ENCODE measurements around the gene SEMA6B. TPM values are rescaled to one million over a fixed set of nuclear protein-coding genes. Genes with fewer than 3 reads are reported as not detected.

The SEMA6B gene
- total RNA-seq, 2 donors from 2014 or later, result 28.9 to 67.8 TPM

DNA sequence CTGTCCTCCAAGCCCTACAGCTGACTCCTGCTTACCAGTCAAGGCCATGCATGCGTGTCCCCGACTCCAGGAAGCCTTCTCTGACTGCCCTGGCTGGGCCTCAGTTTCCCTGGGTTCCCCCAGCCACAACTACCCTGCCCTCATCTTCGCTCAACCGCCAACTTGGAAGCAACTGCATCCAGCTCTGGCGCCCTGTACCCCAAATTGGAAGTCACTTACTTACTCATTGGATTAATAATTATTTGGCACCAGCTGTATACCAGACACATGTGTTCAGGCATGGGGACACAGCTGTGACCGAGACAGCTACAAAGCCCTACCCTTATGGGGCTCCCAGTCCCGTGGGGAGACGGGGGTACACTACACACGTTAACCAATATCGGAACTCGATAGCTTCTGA is 10.9 kb upstream of the SEMA6B start:
- DNase-seq, result no peak
- no peaks in the 10 kb centered on the region for H3K9me3 Mint-ChIP-seq
- peak overlapping the region; percentile 40 for H3K27ac Mint-ChIP-seq
- H3K36me3 Mint-ChIP-seq (ENCODE audit: low read depth), result no peaks in the 10 kb centered on the region
- no peaks in the 10 kb centered on the region for H3K36me3 ChIP-seq (ENCODE audit: control insufficient read depth, insufficient read depth, low read length)
- H3K27me3 ChIP-seq (ENCODE audit: control insufficient read depth, insufficient read depth, low read length, poor library complexity, severe bottlenecking), result no peaks in the 10 kb centered on the region
- 93 to 94% methylated on average over 10 to 11 of the region's 11 CpGs for WGBS, 2 experiments (ENCODE audit: insufficient coverage in 1 of 2, insufficient read length in 1 of 2)
- H3K4me3 ChIP-seq (ENCODE audit: low read length), result no peak overlapping the region
- H3K9me3 ChIP-seq (ENCODE audit: control insufficient read depth, low read length), result no peaks in the 10 kb centered on the region
- H3K4me1 Mint-ChIP-seq, result peaks cover 8% of the 10 kb centered on the region
- no peak overlapping the region for H3K9ac ChIP-seq (ENCODE audit: extremely low read depth, low read length, poor library complexity, severe bottlenecking)
- H3K27me3 Mint-ChIP-seq (ENCODE audit: insufficient read depth), result peaks cover 3% of the 10 kb centered on the region
- TF ChIP-seq, protein P1, sequence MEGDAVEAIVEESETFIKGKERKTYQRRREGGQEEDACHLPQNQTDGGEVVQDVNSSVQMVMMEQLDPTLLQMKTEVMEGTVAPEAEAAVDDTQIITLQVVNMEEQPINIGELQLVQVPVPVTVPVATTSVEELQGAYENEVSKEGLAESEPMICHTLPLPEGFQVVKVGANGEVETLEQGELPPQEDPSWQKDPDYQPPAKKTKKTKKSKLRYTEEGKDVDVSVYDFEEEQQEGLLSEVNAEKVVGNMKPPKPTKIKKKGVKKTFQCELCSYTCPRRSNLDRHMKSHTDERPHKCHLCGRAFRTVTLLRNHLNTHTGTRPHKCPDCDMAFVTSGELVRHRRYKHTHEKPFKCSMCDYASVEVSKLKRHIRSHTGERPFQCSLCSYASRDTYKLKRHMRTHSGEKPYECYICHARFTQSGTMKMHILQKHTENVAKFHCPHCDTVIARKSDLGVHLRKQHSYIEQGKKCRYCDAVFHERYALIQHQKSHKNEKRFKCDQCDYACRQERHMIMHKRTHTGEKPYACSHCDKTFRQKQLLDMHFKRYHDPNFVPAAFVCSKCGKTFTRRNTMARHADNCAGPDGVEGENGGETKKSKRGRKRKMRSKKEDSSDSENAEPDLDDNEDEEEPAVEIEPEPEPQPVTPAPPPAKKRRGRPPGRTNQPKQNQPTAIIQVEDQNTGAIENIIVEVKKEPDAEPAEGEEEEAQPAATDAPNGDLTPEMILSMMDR (conservative IDR thresholded peaks at IDR 0.05), result no peak
- no peak overlapping the region for H3K4me3 Mint-ChIP-seq
- peaks cover 6% of the 10 kb centered on the region for H3K4me1 ChIP-seq (ENCODE audit: control insufficient read depth, insufficient read depth, low read length)
- H3K27ac ChIP-seq (ENCODE audit: low read depth, low read length), result no peak overlapping the region

DNA sequence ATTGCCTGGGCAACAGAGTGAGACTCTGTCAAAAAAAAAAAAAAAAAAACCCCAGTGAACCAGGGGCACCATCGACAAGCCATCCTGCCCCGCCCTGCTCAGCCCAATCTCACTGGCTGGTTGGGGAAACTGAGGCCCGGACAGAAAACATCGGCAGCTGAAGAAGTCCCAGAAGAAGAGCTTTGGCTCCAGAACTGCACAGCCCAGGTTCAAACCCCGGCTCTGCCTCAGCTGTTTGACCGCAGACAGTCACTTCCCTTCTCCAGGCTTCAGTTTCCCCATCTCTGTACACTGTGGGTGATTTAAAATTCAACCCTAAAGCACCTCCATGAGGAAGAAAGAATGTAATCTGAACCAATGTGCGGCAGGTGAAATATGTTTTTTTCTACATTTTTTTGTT is 9.4 kb upstream of the SEMA6B start:
- H3K27ac ChIP-seq (ENCODE audit: low read depth, low read length), result no peak overlapping the region
- Mint-ChIP-seq H3K27ac (no peak overlapping the region), H3K4me3 (no peak overlapping the region), H3K4me1 (peaks cover 3% of the 10 kb centered on the region), H3K36me3 (ENCODE audit: low read depth) (no peaks in the 10 kb centered on the region), H3K9me3 (no peaks in the 10 kb centered on the region), H3K27me3 (ENCODE audit: insufficient read depth) (peaks cover 3% of the 10 kb centered on the region)
- TF ChIP-seq, protein P1 (conservative IDR thresholded peaks at IDR 0.05), result no peak
- H3K4me3 ChIP-seq (ENCODE audit: low read length), result no peak overlapping the region
- no peaks in the 10 kb centered on the region for H3K4me1 ChIP-seq (ENCODE audit: control insufficient read depth, insufficient read depth, low read length)
- H3K36me3 ChIP-seq (ENCODE audit: control insufficient read depth, insufficient read depth, low read length), result no peaks in the 10 kb centered on the region
- H3K9me3 ChIP-seq (ENCODE audit: control insufficient read depth, low read length), result no peaks in the 10 kb centered on the region
- H3K27me3 ChIP-seq (ENCODE audit: control insufficient read depth, insufficient read depth, low read length, poor library complexity, severe bottlenecking), result no peaks in the 10 kb centered on the region
- 93 to 96% methylated on average over 4 to 7 of the region's 7 CpGs for WGBS, 2 experiments (ENCODE audit: insufficient coverage in 1 of 2, insufficient read length in 1 of 2)
- H3K9ac ChIP-seq (ENCODE audit: extremely low read depth, low read length, poor library complexity, severe bottlenecking), result no peak overlapping the region
- no peak for DNase-seq

DNA sequence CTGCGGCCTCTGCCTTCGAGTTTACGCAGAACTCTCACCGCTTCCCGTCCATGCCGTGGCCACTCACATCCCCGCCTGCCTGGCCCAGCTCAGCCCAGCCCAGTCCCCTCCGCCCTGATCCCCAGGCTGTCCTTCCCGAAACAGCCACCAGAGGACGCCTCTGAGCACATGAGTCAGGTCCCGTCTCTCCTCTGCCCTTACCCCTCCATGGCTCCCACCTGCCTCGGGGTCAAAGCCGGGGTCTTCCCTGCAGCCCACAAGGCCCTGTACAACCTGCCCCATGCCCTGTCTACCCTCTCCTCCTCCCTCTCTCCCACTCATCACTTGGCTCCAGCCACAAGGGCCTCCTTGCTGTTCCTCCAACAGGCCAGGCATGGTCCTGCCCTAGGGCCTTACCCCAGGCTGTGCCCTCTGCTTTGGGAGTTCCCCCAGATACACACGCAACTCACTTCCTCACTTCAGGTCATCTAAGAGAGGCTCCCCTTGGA is 8.1 kb upstream of the SEMA6B start:
- no peak overlapping the region for H3K4me3 ChIP-seq (ENCODE audit: low read length)
- Mint-ChIP-seq H3K27me3 (ENCODE audit: insufficient read depth) (peaks cover 3% of the 10 kb centered on the region), H3K4me3 (no peak overlapping the region), H3K36me3 (ENCODE audit: low read depth) (no peaks in the 10 kb centered on the region), H3K9me3 (no peaks in the 10 kb centered on the region), H3K4me1 (peaks cover 3% of the 10 kb centered on the region), H3K27ac (peak overlapping the region; percentile 66)
- WGBS, 2 experiments (ENCODE audit: insufficient coverage in 1 of 2, insufficient read length in 1 of 2), result 63 to 72% methylated on average over 10 to 14 of the region's 14 CpGs
- H3K27me3 ChIP-seq (ENCODE audit: control insufficient read depth, insufficient read depth, low read length, poor library complexity, severe bottlenecking), result no peaks in the 10 kb centered on the region
- H3K9me3 ChIP-seq (ENCODE audit: control insufficient read depth, low read length), result no peaks in the 10 kb centered on the region
- no peak overlapping the region for H3K27ac ChIP-seq (ENCODE audit: low read depth, low read length)
- H3K36me3 ChIP-seq (ENCODE audit: control insufficient read depth, insufficient read depth, low read length), result no peaks in the 10 kb centered on the region
- no peak overlapping the region for H3K9ac ChIP-seq (ENCODE audit: extremely low read depth, low read length, poor library complexity, severe bottlenecking)
- H3K4me1 ChIP-seq (ENCODE audit: control insufficient read depth, insufficient read depth, low read length), result no peaks in the 10 kb centered on the region
- DNase-seq, result peak; percentile 98
- TF ChIP-seq, protein P1 (conservative IDR thresholded peaks at IDR 0.05), result peak; percentile 93
